ENCODE measurements around the gene SBNO1. TPM values are rescaled to one million over a fixed set of nuclear protein-coding genes. Genes with fewer than 3 reads are reported as not detected.

The SBNO1 gene
- total and polyA plus RNA-seq, 8 donors = 3.4 to 35.6 (median 9.9) TPM

DNA sequence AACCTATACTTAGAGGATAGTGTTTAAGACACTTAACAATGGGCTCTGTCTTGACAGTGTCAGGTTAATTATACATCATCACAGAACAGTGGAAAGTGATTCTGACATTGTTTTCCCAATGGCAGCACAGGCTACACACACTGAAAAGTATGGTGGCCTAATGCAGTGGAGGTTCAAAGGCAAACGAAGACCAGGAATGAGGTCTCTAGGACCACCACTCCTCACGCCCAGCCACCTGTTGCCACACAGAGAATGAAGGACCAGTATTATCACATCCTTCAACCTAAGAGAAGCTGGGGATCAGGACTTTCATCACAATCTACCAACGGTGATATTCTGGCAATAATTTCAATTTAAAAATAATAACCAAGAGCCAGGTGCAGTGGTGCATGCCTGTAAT is 58.4 kb downstream of the SBNO1 start:
- intact Hi-C loops (cut with DNase I; ENCODE audit: low total_unique reads) = no loop called here
- no peak overlapping the region for H3K4me3 ChIP-seq
- H3K36me3 ChIP-seq = peaks cover 70 to 100% (median 100%) of the 10 kb centered on the region in 4 donors
- H3K27ac ChIP-seq = no peak overlapping the region
- DNase-seq = no peak
- no peaks in the 10 kb centered on the region for H3K4me1 ChIP-seq
- WGBS, 5 donors = 92 to 98% (median 94%) methylated on average over 3 of the region's 3 CpGs
- H3K27me3 ChIP-seq = no peaks in the 10 kb centered on the region
- H3K9me3 ChIP-seq = no peaks in the 10 kb centered on the region
- TF ChIP-seq POLR2A (IDR thresholded peaks at IDR 0.05) (no peak), POLR2AphosphoS5 (IDR thresholded peaks at IDR 0.05) (no peak), EP300 (IDR thresholded peaks at IDR 0.05) (no peak)
- TF ChIP-seq, protein P1, sequence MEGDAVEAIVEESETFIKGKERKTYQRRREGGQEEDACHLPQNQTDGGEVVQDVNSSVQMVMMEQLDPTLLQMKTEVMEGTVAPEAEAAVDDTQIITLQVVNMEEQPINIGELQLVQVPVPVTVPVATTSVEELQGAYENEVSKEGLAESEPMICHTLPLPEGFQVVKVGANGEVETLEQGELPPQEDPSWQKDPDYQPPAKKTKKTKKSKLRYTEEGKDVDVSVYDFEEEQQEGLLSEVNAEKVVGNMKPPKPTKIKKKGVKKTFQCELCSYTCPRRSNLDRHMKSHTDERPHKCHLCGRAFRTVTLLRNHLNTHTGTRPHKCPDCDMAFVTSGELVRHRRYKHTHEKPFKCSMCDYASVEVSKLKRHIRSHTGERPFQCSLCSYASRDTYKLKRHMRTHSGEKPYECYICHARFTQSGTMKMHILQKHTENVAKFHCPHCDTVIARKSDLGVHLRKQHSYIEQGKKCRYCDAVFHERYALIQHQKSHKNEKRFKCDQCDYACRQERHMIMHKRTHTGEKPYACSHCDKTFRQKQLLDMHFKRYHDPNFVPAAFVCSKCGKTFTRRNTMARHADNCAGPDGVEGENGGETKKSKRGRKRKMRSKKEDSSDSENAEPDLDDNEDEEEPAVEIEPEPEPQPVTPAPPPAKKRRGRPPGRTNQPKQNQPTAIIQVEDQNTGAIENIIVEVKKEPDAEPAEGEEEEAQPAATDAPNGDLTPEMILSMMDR (IDR thresholded peaks at IDR 0.05) = no peak

DNA sequence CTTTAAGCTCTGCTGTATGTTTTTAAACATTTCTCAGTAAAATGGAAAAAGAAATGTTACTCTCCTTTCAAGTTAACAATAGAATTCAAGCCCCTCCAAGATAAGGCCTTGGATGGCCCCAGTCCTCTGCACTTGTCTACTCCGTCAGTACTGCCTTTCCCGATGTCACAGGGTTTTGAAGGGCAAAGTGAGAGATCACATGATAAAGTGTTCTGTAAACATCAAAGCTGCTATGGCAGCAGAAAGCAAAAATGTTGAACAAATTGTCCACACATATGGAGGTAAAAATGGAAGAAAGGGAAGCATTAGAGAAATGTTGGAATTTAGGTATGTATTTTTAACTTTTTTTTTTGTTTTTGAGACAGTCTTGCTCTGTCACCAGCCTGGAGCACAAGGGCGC is 59.5 kb downstream of the SBNO1 start:
- H3K36me3 ChIP-seq = peaks cover 76 to 100% (median 100%) of the 10 kb centered on the region in 4 donors

DNA sequence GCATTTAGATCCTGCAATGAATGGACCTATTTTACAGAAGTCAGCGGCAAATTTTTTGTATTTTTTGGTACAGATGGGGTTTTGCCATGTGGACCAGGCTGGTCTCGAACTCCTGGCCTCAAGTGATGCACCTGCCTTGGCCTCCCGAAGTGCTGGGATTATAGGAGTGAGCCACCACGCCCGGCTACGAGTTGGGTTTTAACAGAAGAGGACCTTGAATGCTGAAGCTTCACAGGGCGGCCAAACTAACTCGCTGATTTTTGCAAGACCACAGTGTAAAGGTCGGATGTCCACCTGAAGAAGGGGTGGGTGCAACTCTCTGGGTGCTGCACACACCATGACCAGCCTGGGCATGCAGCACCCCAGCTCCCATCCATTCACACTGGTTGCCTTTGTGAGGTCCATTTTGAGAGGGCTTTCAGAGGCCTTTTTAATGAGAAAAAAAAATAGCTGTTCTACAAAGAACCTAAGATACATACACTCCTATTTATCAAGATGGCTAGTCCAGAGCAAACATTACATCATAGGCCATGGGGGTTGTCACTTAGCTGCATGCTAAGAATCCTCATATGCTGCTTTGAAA is 71.4 kb downstream of the SBNO1 start:
- intact Hi-C loops (cut with DNase I; ENCODE audit: low total_unique reads) = no loop called here
- H3K36me3 ChIP-seq = peaks cover 33 to 95% (median 86%) of the 10 kb centered on the region in 4 donors
- H3K27me3 ChIP-seq = no peaks in the 10 kb centered on the region
- H3K9me3 ChIP-seq = no peaks in the 10 kb centered on the region
- H3K4me3 ChIP-seq = no peak overlapping the region
- no peak overlapping the region for H3K27ac ChIP-seq
- DNase-seq = peak in 1 of 2 donors; percentile 26
- no peak for TF ChIP-seq POLR2A (IDR thresholded peaks at IDR 0.05)
- no peak for TF ChIP-seq EP300 (IDR thresholded peaks at IDR 0.05)
- TF ChIP-seq POLR2AphosphoS5 (IDR thresholded peaks at IDR 0.05) = no peak
- TF ChIP-seq, protein P1 (IDR thresholded peaks at IDR 0.05) = no peak
- no peaks in the 10 kb centered on the region for H3K4me1 ChIP-seq
- 86 to 94% (median 89%) methylated on average over 9 of the region's 9 CpGs for WGBS, 5 donors

More for the DNA sequence above, 59.5 kb downstream of the SBNO1 start:
- DNase-seq = peak in 1 of 2 donors; percentile 23
- Histone ChIP-seq H3K9me3 (no peaks in the 10 kb centered on the region), H3K4me1 (no peaks in the 10 kb centered on the region), H3K27ac (no peak overlapping the region), H3K4me3 (no peak overlapping the region), H3K27me3 (no peaks in the 10 kb centered on the region)
- 55 to 78% (median 63%) methylated on average over 3 of the region's 3 CpGs for WGBS, 5 donors
- TF ChIP-seq, protein P1 (IDR thresholded peaks at IDR 0.05) = no peak
- TF ChIP-seq POLR2AphosphoS5 (IDR thresholded peaks at IDR 0.05) (no peak), EP300 (IDR thresholded peaks at IDR 0.05) (no peak), POLR2A (IDR thresholded peaks at IDR 0.05) (no peak)
- intact Hi-C loops (cut with DNase I; ENCODE audit: low total_unique reads) = no loop called here

DNA sequence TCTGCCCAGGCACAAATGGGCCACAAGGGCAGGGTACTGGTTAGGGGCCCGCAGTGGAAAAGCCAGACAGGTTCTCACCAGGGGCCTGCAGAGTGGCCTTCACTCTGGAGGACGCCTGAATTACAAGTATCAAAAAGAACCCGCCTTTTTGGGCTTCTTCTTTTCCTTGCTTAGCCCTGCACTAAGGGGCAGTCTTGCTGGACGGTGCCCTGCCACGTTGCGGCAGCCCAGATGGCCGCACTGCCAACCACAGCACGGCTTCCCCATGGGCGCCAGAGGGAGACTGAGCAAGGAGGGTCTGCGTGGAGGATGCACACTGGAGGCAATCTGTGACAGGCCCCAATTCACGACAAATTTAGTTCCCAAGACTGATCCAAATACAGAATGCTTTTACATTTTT is 74.7 kb downstream of the SBNO1 start:
- DNase-seq = no peak
- Histone ChIP-seq H3K27me3 (no peaks in the 10 kb centered on the region), H3K4me1 (no peaks in the 10 kb centered on the region), H3K27ac (no peak overlapping the region), H3K4me3 (no peak overlapping the region), H3K9me3 (no peaks in the 10 kb centered on the region), H3K36me3 (peaks cover 14 to 62% (median 54%) of the 10 kb centered on the region in 4 donors)
- TF ChIP-seq POLR2AphosphoS5 (IDR thresholded peaks at IDR 0.05) (no peak), POLR2A (IDR thresholded peaks at IDR 0.05) (no peak), EP300 (IDR thresholded peaks at IDR 0.05) (no peak)
- TF ChIP-seq, protein P1 (IDR thresholded peaks at IDR 0.05) = no peak
- 91 to 97% (median 95%) methylated on average over 11 of the region's 11 CpGs for WGBS, 5 donors
- intact Hi-C loops (cut with DNase I; ENCODE audit: low total_unique reads) = no loop called here
